Measurements from ENCODE around the gene OR2T8. TPM values are rescaled to one million over a fixed set of nuclear protein-coding genes. Genes with fewer than 3 reads are reported as not detected.
A peak's percentile ranks its signal among the peaks of the same experiment; 100 is the strongest.

The OR2T8 gene, protein sequence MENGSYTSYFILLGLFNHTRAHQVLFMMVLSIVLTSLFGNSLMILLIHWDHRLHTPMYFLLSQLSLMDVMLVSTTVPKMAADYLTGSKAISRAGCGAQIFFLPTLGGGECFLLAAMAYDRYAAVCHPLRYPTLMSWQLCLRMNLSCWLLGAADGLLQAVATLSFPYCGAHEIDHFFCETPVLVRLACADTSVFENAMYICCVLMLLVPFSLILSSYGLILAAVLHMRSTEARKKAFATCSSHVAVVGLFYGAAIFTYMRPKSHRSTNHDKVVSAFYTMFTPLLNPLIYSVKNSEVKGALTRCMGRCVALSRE
- not detected for total RNA-seq

DNA sequence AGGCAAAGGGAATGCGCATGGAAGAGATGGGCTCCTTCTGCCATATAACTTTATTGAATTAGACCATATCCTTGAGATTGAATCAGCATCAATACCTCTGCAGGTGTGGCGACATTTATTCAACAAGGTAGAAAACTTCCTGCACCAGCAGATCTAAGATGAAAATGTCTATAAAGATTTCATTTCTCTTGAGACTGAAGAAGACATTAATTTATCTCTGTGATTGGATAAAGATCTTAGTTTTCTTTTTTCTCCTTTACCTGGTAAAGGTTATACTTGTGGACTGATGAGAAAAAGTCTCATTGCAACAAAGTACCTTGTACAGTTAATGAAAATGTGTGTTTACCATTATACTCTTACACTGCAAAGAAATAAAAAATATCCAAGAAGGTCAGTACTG lies at the start of gene OR2T8:
Gene OR2T8, plus strand, starts transcription at position 301 of the 400 bp plus-strand sequence. CDS start 766 bp downstream, outside the sequence.
- CTCF ChIA-PET: no interaction called here
- H3K36me3 Mint-ChIP-seq: no peaks in the 10 kb centered on the region
- intact Hi-C loops (cut with micrococcal nuclease): no loop called here
- no peak for DNase-seq
- no peaks in the 10 kb centered on the region for H3K9me3 Mint-ChIP-seq
- H3K27me3 Mint-ChIP-seq: peaks cover 10% of the 10 kb centered on the region
- no peak within 1 kb of the TSS for H3K27ac Mint-ChIP-seq
- no peaks in the 10 kb centered on the region for H3K4me1 Mint-ChIP-seq (ENCODE audit: low read depth)
- no peak within 1 kb of the TSS for H3K4me3 Mint-ChIP-seq
- POLR2A ChIA-PET: no interaction called here

GRCh38 chr1:247883346-247883745 lies 36.7 kb upstream of the OR2T8 start:
- H3K36me3 Mint-ChIP-seq: no peaks in the 10 kb centered on the region
- no peaks in the 10 kb centered on the region for H3K4me1 Mint-ChIP-seq (ENCODE audit: low read depth)
- no peak for DNase-seq
- ChIA-PET CTCF (no interaction called here), POLR2A (no interaction called here)
- H3K27ac Mint-ChIP-seq: no peak overlapping the region
- peaks cover 2% of the 10 kb centered on the region for H3K27me3 Mint-ChIP-seq
- no peak overlapping the region for H3K4me3 Mint-ChIP-seq
- intact Hi-C loops (cut with micrococcal nuclease): no loop called here
- no peaks in the 10 kb centered on the region for H3K9me3 Mint-ChIP-seq

- H3K27ac Mint-ChIP-seq: no peak overlapping the region
Measured at GRCh38 chr1:247884797-247885413, 35.1 kb upstream of the OR2T8 start.

DNA sequence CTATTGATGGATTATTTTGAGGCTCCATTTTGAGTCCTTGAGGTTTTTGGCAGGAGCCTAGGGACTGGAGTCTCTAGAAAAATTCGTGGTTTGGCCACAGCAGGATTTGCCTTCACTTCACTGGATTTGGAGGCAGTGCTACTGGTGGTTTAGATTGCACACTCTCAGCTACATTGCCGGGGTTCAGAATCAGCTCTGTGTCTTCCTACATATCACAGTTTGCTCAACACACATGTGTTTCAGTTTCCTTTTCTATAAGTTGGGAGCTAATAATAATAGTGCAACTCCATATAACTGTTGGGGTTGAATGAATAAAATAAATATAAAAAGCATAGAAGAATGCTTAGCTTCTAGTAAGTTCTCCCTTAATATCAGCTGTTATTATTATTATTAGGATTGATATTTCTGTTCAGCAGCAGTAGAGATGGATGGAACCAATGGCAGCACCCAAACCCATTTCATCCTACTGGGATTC lies 24.9 kb upstream of the OR2T8 start, which contains the start of gene OR2W3:
Gene OR2W3, plus strand, starts transcription at position 425 of the 475 bp plus-strand sequence. Its CDS starts 0 bp downstream, at position 425.
- H3K4me3 Mint-ChIP-seq: no peak within 1 kb of the TSS
- POLR2A ChIA-PET: no interaction called here
- H3K27ac Mint-ChIP-seq: no peak within 1 kb of the TSS
- CTCF ChIA-PET: no interaction called here
- no peaks in the 10 kb centered on the region for H3K27me3 Mint-ChIP-seq
- no peak for DNase-seq
- no peaks in the 10 kb centered on the region for H3K4me1 Mint-ChIP-seq (ENCODE audit: low read depth)
- intact Hi-C loops (cut with micrococcal nuclease): no loop called here
- H3K9me3 Mint-ChIP-seq: no peaks in the 10 kb centered on the region
- no peaks in the 10 kb centered on the region for H3K36me3 Mint-ChIP-seq

More at GRCh38 chr1:247884797-247885413, 35.1 kb upstream of the OR2T8 start:
- Mint-ChIP-seq H3K27me3 (no peaks in the 10 kb centered on the region), H3K9me3 (no peaks in the 10 kb centered on the region), H3K4me3 (no peak overlapping the region), H3K36me3 (no peaks in the 10 kb centered on the region), H3K4me1 (ENCODE audit: low read depth) (no peaks in the 10 kb centered on the region)
- CTCF ChIA-PET: no interaction called here
- intact Hi-C loops (cut with micrococcal nuclease): no loop called here
- no peak for DNase-seq
- POLR2A ChIA-PET: no interaction called here

DNA sequence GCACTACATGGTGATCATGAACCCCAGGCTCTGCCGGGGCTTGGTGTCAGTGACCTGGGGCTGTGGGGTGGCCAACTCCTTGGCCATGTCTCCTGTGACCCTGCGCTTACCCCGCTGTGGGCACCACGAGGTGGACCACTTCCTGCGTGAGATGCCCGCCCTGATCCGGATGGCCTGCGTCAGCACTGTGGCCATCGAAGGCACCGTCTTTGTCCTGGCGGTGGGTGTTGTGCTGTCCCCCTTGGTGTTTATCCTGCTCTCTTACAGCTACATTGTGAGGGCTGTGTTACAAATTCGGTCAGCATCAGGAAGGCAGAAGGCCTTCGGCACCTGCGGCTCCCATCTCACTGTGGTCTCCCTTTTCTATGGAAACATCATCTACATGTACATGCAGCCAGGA lies 24.1 kb upstream of the OR2T8 start:
- intact Hi-C loops (cut with micrococcal nuclease): no loop called here
- CTCF ChIA-PET: no interaction called here
- H3K4me1 Mint-ChIP-seq (ENCODE audit: low read depth): no peaks in the 10 kb centered on the region

DNA sequence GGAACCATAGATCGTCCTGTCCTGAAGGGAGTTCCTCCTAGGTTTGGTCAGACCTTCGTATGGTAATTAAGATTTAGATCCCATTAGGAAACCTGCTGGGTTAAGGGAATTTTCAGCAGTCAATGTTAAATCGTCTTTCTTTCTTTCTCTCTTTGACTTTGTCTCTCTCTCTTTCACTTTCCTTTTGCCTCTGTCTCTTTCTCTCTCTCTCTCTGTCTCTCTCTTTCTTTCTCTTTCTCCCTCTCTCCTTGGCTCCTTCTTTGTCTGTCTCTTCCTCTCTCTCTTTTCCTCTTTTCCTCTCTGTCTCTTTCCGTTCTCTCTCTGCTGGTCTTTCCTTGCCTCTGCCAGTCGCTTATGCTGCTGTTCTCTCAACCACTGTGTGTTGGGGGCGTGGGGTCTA lies 15.9 kb upstream of the OR2T8 start:
- no peak for DNase-seq
- intact Hi-C loops (cut with micrococcal nuclease): no loop called here
- Mint-ChIP-seq H3K27ac (no peak overlapping the region), H3K4me3 (no peak overlapping the region), H3K27me3 (no peaks in the 10 kb centered on the region), H3K9me3 (peaks cover 9% of the 10 kb centered on the region), H3K36me3 (no peaks in the 10 kb centered on the region), H3K4me1 (ENCODE audit: low read depth) (peaks cover 16% of the 10 kb centered on the region)
- ChIA-PET POLR2A (no interaction called here), CTCF (no interaction called here)

More for the DNA sequence above, 24.1 kb upstream of the OR2T8 start:
- no peaks in the 10 kb centered on the region for H3K27me3 Mint-ChIP-seq
- DNase-seq: no peak
- POLR2A ChIA-PET: no interaction called here
- H3K36me3 Mint-ChIP-seq: no peaks in the 10 kb centered on the region
- H3K9me3 Mint-ChIP-seq: no peaks in the 10 kb centered on the region
- no peak overlapping the region for H3K27ac Mint-ChIP-seq
- H3K4me3 Mint-ChIP-seq: no peak overlapping the region

DNA sequence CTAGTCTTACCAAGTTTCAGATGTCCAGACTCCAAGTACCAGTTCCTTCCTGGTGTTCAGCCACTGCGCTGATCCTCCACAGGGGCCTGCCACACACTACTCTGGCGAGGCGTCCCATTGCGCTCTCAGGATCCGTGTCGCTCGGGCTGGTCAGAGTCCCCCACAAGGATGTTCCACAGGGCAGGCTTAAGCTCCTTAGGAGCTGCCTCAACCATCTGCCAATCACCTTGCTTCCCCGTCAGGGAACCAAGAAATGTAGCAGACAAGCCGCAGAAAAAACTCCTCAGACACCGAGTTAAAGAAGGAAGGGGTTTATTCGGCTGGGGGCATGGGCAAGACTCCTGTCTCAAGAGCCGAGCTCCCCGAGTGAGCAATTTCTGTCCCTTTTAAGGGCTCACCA lies 14.9 kb upstream of the OR2T8 start:
- peaks cover 16% of the 10 kb centered on the region for H3K4me1 Mint-ChIP-seq (ENCODE audit: low read depth)
- no peak overlapping the region for H3K27ac Mint-ChIP-seq
- intact Hi-C loops (cut with micrococcal nuclease): loop anchor here (5.0 kb wide), 1 partner anchor 493 kb away; no protein-coding TSS in a partner anchor
- H3K4me3 Mint-ChIP-seq: no peak overlapping the region
- DNase-seq: no peak
- ChIA-PET POLR2A (no interaction called here), CTCF (no interaction called here)
- no peaks in the 10 kb centered on the region for H3K36me3 Mint-ChIP-seq
- no peaks in the 10 kb centered on the region for H3K27me3 Mint-ChIP-seq
- H3K9me3 Mint-ChIP-seq: peaks cover 9% of the 10 kb centered on the region

GRCh38 chr1:247905910-247906503 lies 14.0 kb upstream of the OR2T8 start:
- Mint-ChIP-seq H3K9me3 (peaks cover 9% of the 10 kb centered on the region), H3K36me3 (no peaks in the 10 kb centered on the region), H3K27me3 (no peaks in the 10 kb centered on the region), H3K4me1 (ENCODE audit: low read depth) (peaks cover 16% of the 10 kb centered on the region), H3K27ac (peak overlapping the region; percentile 51), H3K4me3 (peak overlapping the region; percentile 24)
- ChIA-PET CTCF (interaction anchor here (1.3 kb wide), 1 partner anchor 31 kb away, joined by 5 read pairs; no protein-coding TSS in a partner anchor), POLR2A (no interaction called here)
- no peak for DNase-seq
- intact Hi-C loops (cut with micrococcal nuclease): loop anchor here (5.0 kb wide), 1 partner anchor 494 kb away; no protein-coding TSS in a partner anchor

- ChIA-PET POLR2A (no interaction called here), CTCF (interaction anchor here (1.3 kb wide), 1 partner anchor 31 kb away, joined by 5 read pairs; no protein-coding TSS in a partner anchor)
- intact Hi-C loops (cut with micrococcal nuclease): loop anchor here (5.0 kb wide), 1 partner anchor 494 kb away; no protein-coding TSS in a partner anchor
- H3K4me3 Mint-ChIP-seq: peak overlapping the region; percentile 24
- H3K27ac Mint-ChIP-seq: peak overlapping the region; percentile 51
- H3K36me3 Mint-ChIP-seq: no peaks in the 10 kb centered on the region
- DNase-seq: peak; percentile 50
- H3K4me1 Mint-ChIP-seq (ENCODE audit: low read depth): peaks cover 16% of the 10 kb centered on the region
- H3K27me3 Mint-ChIP-seq: no peaks in the 10 kb centered on the region
- peaks cover 9% of the 10 kb centered on the region for H3K9me3 Mint-ChIP-seq
Measured at GRCh38 chr1:247906504-247907047, 13.5 kb upstream of the OR2T8 start.

DNA sequence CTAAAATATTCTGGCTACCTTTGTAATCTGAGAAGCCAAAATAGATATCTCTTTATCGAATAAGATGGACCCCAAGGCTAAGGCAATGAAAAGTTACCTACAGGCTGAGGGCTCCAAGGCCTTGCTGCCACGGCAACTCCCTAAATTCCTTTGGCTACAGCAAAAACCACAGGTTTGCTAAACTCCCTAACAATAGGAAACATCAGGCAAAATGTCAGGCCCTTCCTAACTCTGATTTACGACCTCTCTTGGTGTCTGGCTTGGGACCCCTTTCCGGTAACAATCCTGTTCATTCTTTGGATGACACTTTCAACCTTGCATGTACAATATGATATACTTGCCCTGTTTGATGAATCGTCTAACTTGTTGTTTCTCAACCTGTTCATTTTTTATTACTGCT lies 11.3 kb upstream of the OR2T8 start:
- no peak for DNase-seq
- no peak overlapping the region for H3K4me3 Mint-ChIP-seq
- no peaks in the 10 kb centered on the region for H3K27me3 Mint-ChIP-seq
- no peaks in the 10 kb centered on the region for H3K36me3 Mint-ChIP-seq
- H3K4me1 Mint-ChIP-seq (ENCODE audit: low read depth): peaks cover 16% of the 10 kb centered on the region
- ChIA-PET POLR2A (no interaction called here), CTCF (no interaction called here)
- intact Hi-C loops (cut with micrococcal nuclease): loop anchor here (5.0 kb wide), 1 partner anchor 496 kb away; no protein-coding TSS in a partner anchor
- H3K27ac Mint-ChIP-seq: no peak overlapping the region
- peaks cover 9% of the 10 kb centered on the region for H3K9me3 Mint-ChIP-seq

DNA sequence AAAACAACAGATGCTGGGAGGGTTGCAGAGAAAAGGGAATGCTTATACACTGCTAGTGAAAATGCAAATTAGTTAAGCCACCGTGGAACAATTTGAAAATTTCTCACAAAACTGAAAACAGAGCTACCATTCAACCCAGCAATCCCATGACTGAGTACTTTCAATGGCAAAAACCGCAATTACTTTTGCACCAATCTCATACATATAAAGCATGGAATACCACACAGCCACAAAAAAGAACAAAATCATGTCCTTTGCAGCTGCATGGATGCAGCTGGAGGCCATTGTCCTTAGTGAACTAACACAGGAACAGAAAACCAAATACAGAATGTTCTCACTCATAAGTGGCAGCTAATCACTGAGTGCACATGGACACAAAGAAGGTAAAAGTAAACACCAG lies 6.3 kb upstream of the OR2T8 start:
- H3K27ac Mint-ChIP-seq: no peak overlapping the region
- CTCF ChIA-PET: interaction anchor here (1.5 kb wide), 1 partner anchor 524 kb away, joined by 3 read pairs; no protein-coding TSS in a partner anchor
- H3K4me1 Mint-ChIP-seq (ENCODE audit: low read depth): no peaks in the 10 kb centered on the region
- H3K9me3 Mint-ChIP-seq: no peaks in the 10 kb centered on the region
- no peaks in the 10 kb centered on the region for H3K36me3 Mint-ChIP-seq
- no peak for DNase-seq
- no peak overlapping the region for H3K4me3 Mint-ChIP-seq
- intact Hi-C loops (cut with micrococcal nuclease): no loop called here
- POLR2A ChIA-PET: no interaction called here
- peaks cover 5% of the 10 kb centered on the region for H3K27me3 Mint-ChIP-seq

All from activated CD4-positive, alpha-beta memory T cell treated with anti-CD3 and anti-CD28 coated beads for 36 hours (primary cell).